Measurements from ENCODE around the gene SERGEF.

Gene SERGEF

GRCh38 chr11:17745023-17745772 is 267.6 kb downstream of the SERGEF start:
- no peak for DNase-seq

- no peak for DNase-seq
Measured at GRCh38 chr11:17744151-17744940, 268.5 kb downstream of the SERGEF start.

GRCh38 chr11:17743808-17744119 is 269.1 kb downstream of the SERGEF start:
- DNase-seq: no peak

GRCh38 chr11:17743026-17743807 is 269.6 kb downstream of the SERGEF start:
- DNase-seq: no peak

GRCh38 chr11:17742019-17742418 is 270.8 kb downstream of the SERGEF start:
- DNase-seq: no peak

- no peak for DNase-seq
Measured at GRCh38 chr11:17741487-17741886, 271.4 kb downstream of the SERGEF start.

GRCh38 chr11:17740649-17741235 is 272.1 kb downstream of the SERGEF start:
- no peak for DNase-seq

GRCh38 chr11:17739945-17740338 is 272.9 kb downstream of the SERGEF start:
- no peak for DNase-seq

GRCh38 chr11:17738151-17738973 is 274.5 kb downstream of the SERGEF start:
- DNase-seq: no peak

Data from DMS79 (cell line).